ENCODE results near the gene SSC5D.
"Not testable (repeated sequence)": the region's sequence is repeated elsewhere in the genome, so short reads cannot be mapped to it uniquely, and the experiment has no call there.

Gene SSC5D

GRCh38 chr19:55508120-55508519 is 19.9 kb downstream of the SSC5D start:
- no peak for DNase-seq

- DNase-seq = peak; percentile 80 to 91
Measured at GRCh38 chr19:55516878-55517620, 28.8 kb downstream of the SSC5D start.

- no peak for DNase-seq
Measured at GRCh38 chr19:55519451-55520311, 31.4 kb downstream of the SSC5D start.

GRCh38 chr19:55520691-55521292 is 32.6 kb downstream of the SSC5D start:
- DNase-seq = no peak

- peak in 1 of 2 experiments; percentile 42 for DNase-seq
Measured at GRCh38 chr19:55525289-55526101, 37.3 kb downstream of the SSC5D start.

- peak; percentile 15 to 48 for DNase-seq
Measured at GRCh38 chr19:55526216-55527196, 38.3 kb downstream of the SSC5D start.

GRCh38 chr19:55527197-55528029 is 39.2 kb downstream of the SSC5D start:
- no peak for DNase-seq

- DNase-seq = peak; percentile 95 to 96
Measured at GRCh38 chr19:55528030-55528803, 40.0 kb downstream of the SSC5D start.

GRCh38 chr19:55529636-55530234 is 41.5 kb downstream of the SSC5D start:
- DNase-seq = no peak

GRCh38 chr19:55530996-55531395 is 42.8 kb downstream of the SSC5D start:
- no peak for DNase-seq

GRCh38 chr19:55534280-55534679 is 46.0 kb downstream of the SSC5D start:
- not testable (repeated sequence) for DNase-seq

GRCh38 chr19:55535173-55535964 is 47.1 kb downstream of the SSC5D start:
- no peak for DNase-seq

GRCh38 chr19:55535965-55536350 is 47.7 kb downstream of the SSC5D start:
- no peak for DNase-seq

GRCh38 chr19:55536366-55536765 is 48.1 kb downstream of the SSC5D start:
- DNase-seq = no peak

GRCh38 chr19:55536951-55537740 is 48.9 kb downstream of the SSC5D start, which contains the start of gene SBK2:
Gene SBK2, minus strand, starts transcription at chr19:55537133. Its CDS starts 839 bp downstream, at chr19:55536294.
- peak in 1 of 2 experiments; percentile 33 for DNase-seq

GRCh38 chr19:55537741-55538111 is 49.5 kb downstream of the SSC5D start:
- no peak for DNase-seq

GRCh38 chr19:55538132-55538531 is 49.9 kb downstream of the SSC5D start:
- DNase-seq = no peak
